NCI-H2227 treated with DMSO at 0.1 percent for 48 hours (cell line): ENCODE results near the gene GKAP1.
"Not testable (repeated sequence)": the region's sequence is repeated elsewhere in the genome, so short reads cannot be mapped to it uniquely, and the experiment has no call there.

Experiments
- DNase-seq: peaks from one replicate; lab custom pipeline; 2025; lab: John Stamatoyannopoulos, UW

Gene GKAP1

DNA sequence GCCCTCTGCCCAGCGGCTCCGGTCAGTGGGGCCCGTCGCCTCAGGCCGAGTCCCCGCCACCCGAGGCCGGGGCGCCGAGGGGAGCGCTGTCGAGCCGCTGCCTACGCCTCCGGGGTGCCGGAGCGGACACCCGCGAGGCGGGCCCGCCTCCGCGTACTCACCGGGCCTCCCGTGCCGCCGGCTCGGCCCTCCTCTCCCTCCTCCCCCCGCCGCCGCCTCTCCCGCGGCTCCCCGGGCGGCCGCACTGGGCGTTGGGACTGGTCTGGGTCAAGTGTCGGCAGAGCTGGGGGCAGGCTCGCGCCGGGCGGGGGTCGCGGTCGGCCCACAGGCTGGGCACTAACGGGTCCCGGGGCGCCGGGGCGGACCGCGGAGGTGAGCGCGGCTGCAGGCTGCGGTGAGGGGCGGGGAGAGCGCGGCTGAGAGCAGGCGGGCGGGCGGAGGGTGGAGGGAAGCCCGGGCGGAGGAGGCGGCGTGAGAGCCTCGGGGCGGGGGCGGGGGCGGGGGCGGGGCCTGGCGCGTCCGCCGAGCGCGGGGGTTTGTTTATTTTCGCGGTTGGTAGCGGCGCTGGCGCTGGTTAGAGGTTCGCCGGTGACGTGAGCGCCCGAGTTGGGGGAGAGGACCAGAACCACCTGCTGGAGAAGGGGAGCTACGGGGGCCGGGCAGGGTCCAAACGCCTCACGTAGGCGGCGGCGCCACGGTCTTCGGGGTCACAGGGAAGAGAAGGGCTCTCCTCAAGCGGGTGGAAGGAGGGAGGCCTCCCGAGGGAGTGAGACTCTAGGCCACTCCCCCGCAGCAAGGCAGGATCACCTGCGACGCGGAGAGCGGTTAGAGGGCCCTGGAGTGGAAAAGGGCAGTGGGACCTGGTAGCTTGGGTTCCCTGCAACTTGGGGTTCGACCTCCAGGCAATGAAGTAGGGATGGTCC, at the start of gene GKAP1:
Gene GKAP1 (minus strand): TSS at position 414 of the 923 bp plus-strand sequence. CDS start 11,252 bp downstream, outside the sequence.
- DNase-seq, result peak; percentile 54

DNA sequence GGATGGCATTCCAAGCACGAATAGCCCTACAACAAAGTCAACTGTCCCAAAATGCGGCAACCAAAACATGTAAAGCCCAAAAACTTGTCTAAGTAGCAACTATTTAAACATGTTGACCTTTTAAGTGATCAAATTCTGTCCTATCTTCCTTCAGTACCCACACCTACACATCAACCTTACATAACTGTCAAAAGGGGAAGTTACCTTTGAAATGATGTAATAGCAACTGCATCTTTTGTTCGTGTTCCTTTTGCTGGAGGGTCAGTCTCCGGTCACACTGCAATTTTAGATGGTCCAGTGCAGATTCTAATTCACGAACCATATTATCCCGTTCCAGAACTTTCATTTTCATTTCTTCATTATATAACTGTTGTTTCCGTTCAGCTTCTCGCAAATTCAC, 32.3 kb upstream of the GKAP1 start:
- DNase-seq, result not testable (repeated sequence)

DNA sequence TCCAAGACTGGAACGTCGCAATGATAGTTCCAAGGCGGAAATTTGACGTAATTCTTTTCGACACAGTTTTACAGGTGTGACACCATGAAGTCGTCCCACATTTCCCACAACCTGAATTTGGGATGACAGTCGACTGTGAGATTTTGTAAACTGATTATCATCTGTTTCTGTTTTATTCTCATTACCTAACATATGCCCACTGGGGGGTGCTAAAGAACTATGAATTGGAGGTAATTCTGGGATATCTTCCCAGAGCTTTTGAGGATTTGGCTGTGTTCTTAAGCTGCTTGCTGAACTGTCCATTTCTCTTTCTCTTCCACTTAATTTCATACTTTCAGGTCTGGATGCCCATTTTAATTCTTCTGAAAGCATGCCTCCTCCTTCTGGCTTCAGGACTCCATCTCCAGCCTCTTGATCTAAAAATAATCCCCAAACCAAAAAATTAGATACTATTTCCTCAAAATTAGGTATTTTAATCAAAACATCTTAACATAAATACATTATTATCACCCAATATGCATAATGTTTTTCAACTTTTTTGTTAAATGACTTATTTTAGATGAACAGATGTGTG, 19.6 kb upstream of the GKAP1 start:
- DNase-seq, result not testable (repeated sequence)

DNA sequence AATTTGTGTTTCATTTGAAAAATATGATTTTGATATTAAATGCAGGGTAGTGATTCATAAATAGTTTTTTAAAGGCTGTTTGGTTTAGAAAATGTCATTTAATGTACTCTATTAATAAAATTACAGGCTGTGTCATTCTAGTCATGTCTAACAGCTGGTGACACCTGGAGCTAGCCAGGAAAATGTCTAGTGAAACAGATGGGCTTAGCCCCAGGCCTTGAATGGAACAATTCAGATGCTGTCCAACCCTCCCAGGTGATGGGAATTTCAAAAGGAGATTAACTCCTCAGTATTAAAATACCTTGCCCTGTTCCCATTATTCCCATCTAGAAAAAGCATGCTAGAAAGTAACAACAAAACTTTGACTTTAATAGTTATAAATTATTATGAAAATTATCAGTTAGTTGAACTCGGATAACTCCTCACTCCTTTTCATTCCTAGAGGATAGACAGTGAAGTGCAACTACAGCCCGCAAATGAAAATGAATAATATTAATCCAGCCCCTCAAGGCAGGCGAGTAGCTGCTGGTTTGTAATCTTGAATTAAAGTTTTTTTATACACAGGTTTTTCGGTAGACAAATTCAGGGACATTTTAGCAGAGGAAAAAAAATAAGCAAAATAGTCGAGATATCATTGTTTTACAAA, 13.0 kb upstream of the GKAP1 start:
- not testable (repeated sequence) for DNase-seq

DNA sequence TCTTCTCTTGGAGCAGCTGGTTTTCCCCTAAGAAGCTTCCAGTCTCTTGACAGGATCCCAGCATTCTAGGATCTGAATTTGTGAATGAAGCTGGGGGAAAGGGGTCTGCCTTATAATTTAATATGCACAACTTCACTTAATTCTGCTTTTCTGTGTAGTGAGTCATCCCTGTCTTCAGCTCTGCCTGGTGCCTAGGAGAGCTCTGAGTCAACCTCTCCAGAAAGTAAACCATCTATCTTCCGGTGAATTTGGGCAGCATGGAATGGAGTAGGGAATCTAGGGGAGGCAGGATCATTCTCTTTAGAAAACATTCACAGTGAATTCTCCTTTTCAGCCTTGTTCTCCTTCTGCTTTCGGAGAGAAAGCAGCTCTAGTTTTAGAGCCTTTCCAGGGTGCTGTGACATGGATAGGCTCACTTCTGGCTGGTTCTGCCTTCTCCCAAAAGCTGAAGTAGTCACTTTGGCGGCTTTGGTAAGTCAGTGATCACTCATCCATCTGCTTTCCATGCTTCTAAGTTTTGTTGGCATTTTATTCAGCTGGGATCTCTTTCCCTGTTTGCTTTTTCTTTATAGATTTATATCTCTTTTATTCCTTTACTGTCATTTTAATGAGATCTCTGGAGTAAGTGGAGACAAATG, 7.5 kb upstream of the GKAP1 start:
- not testable (repeated sequence) for DNase-seq

DNA sequence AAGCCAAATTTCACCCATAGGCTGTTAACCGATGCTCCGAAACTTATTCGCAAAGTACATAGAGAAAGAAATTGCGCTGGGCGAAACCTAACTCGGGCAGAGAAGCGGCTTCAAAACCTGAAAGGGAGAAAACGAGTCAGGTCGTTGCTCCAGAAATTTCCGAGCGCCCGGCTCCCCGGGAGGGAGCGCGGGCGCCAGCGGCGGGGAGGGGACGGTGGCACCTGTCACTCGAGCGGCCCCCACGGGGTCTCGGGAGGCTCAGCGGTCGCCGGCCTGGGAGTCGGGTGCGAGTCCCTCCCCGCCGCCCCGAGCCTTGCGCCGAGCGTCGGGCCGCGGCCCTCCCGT, 586 bp downstream of the GKAP1 start:
- not testable (repeated sequence) for DNase-seq

DNA sequence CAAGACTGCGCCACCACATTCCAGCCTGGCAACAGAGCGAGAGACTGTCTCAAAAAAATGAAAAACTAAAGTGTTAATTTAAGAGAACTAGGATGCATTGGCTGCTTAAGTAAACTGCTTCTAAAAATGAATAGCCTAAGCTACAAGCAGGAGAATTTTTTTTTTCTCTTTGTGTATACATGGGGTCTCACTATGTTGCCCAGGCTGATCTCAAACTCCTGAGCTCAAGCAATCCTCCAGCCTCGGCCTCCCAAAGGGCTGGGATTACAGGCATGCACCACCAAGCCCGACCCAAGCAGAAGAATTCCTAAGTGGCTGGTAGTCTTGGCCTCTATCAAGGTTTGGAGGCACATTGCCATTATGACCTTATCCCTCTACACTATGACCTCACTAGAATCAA, 2.4 kb downstream of the GKAP1 start:
- DNase-seq, result not testable (repeated sequence)

DNA sequence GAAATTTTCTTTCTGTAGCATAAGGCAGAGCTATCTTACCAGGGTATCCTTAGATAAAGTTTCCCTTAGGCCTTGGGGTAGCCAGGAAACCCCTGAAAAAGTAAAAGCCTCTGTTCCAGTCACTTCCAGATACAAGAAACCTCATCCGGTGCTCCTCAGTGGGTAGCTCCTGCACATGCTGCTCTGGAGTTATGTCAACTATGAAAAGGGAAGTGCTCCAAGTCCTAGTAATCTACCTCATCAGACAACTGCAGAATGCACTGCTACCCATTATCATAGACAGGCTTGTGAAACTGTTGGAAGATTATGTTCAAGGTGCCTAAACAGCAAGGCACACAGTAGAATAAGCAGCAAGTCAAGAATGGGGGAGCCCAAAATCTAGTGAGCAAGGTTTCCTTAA, 8.4 kb downstream of the GKAP1 start:
- DNase-seq, result not testable (repeated sequence)

DNA sequence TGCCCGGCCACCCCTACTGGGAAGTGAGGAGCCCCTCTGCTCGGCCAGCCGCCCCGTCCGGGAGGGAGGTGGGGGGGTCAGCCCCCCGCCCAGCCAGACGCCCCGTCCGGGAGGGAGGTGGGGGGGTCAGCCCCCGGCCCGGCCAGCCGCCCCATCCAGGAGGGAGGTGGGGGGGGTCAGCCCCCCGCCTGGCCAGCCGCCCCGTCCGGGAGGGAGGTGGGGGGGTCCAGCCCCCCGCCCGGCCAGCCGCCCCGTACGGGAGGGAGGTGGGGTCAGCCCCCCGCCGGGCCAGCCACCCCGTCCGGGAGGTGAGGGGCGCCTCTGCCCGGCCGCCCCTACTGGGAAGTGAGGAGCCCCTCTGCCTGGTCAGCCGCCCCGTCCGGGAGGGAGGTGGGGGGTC, 13.1 kb downstream of the GKAP1 start:
- not testable (repeated sequence) for DNase-seq

DNA sequence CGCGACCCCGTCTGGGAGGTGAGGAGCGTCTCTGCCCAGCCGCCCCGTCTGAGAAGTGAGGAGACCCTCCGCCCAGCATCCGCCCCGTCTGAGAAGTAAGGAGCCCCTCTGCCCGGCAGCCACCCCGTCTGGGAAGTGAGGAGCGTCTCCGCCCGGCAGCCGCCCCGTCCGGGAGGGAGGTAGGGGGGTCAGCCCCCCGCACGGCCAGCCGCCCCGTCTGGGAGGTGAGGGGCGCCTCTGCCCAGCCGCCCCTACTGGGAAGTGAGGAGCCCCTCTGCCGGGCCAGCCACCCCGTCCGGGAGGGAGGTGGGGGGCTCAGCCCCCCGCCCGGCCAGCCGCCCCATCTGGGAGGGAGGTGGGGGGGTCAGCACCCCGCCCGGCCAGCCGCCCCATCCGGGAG, 13.6 kb downstream of the GKAP1 start:
- not testable (repeated sequence) for DNase-seq

DNA sequence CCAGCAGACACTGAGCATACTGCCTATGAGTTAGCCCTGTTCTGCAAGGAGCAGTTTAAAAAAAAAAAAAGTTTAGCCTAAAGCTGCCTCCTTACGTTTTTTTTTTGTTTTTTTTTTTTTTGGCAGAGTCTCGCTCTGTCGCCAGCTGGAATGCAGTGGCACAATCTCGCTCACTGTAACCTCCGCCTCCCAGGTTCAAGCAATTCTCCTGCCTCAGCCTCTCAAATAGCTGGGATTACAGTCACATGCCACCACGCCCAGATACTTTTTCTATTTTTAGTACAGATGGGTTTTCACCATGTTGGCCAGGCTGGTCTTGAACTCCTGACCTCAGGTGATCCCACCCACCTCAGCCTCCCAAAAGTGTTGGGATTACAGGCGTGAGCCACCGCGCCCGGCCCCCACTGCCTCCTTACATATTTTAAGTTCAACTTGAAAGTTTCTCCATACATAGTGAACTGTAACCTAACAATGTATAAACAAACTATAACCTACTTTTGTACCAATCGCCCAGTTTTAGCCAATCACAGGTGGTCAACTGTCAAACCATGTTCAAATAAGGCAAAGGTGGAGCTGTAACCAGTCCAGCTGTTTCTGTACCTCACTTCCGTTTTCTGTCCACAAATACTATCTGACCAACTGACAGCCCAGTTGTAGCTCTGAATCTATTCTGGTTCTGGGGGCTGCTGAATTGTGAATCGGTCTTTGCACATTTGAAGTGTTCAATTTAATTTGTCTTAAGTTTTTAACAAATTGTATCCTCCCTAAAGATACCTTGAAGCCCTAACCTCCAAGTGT, 17.1 kb downstream of the GKAP1 start:
- no peak for DNase-seq

DNA sequence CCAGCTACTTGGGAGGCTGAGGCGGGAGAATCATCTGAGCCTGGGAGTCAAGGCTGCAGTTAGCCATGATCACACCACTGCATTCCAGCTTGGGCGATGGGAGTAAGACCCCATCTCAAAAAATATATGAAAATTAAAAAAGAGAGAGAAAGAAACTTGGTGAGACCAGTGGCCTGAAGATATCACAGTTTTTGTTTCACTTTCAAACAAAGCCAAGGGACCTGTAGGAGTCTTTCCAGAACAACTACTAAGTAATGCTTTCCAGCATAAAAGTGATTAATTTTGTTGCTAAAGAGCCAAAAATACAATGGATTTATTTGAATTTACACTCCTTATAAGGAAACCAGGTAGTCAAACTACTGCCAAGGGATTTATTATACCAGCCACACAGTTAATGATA, 23.5 kb downstream of the GKAP1 start:
- DNase-seq, result no peak

DNA sequence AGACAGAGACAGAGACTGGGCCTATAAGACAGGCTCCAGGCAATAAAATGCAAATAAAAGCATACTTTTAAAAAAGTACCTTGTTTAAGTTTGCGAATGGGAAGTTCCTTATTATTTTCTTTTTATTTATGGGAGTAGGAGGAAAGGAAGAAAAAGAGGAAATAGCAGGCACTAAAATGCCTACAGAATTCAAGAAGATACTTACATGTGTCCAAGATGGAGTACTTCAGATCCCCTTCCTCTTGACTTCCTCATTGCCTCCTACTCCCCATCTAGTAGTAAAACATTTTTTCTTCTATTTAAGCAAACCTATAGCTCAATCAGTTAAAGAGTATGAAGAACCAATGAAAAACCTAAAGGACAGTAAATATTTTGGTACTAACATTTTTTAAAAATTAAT, 24.8 kb downstream of the GKAP1 start:
- DNase-seq, result no peak

DNA sequence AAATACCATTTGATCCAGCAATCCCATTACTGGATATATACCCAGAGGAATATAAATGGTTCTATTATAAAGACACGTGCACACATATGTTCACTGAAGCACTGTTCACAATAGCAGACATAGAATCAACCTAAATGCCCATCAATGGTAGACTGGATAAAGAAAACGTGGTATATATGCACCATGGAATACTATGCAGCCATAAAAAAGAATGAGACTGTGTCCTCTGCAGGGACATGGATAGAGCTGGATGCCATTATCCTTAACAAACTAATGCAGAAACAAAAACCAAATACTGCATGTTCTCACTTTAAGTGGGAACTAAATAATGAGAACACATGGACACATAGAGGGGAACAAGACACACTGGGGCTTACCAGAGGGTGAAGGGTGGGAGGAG, 39.4 kb downstream of the GKAP1 start:
- no peak for DNase-seq

DNA sequence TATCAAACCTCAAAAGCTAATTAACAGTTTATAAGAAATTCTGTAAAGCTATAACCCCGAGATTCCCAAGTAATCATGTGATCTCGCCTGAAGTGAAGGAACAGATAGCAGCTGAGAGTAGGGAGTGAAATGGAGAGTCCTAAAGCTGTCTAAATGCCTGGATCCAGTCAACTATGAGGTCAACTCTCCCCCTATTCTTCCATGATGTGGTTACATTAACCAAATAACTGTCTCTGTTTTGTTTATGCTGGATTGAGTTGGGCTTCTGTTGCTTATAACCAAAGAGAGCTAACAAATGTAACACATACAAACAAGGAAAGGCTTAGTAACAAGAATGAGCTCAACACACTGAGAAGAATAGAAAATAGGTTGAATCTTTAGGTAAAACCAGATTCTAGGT, 41.6 kb downstream of the GKAP1 start:
- DNase-seq, result no peak

DNA sequence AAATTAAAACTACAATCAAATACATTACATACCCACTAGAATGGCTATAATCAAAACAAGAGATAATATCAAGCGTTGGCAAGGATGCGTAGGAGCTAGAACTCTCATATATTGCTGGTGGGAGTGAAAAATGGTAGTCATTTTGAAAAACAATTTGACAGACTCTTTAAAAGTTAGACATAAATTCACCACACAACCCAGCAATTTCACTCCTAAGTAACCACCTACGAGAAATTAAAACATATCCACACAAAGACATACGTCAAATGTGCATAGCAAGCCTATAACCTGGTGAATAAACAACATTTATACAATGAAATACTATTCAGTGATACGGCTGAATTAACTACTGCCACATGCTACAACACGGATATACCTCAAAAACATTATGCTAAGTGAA, 44.7 kb downstream of the GKAP1 start:
- no peak for DNase-seq

DNA sequence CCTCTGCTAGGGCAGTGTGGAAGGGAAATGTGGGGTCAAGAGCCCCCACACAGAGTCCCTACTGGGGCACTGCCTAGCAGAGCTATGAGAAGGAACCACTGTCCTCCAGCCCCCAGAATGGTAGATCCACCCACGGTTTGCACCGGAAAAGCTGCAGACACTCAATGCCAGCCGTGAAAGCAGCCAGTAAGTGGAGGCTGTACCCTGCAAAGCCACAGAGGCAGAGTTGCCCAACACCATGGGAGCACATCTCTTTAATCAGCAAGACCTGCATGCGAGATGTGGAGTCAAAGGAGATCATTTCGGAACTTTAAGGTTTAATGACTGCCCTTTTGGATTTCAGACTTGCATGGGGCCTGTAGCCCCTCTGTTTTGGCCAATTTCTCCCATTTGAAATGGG, 52.2 kb downstream of the GKAP1 start:
- no peak for DNase-seq

DNA sequence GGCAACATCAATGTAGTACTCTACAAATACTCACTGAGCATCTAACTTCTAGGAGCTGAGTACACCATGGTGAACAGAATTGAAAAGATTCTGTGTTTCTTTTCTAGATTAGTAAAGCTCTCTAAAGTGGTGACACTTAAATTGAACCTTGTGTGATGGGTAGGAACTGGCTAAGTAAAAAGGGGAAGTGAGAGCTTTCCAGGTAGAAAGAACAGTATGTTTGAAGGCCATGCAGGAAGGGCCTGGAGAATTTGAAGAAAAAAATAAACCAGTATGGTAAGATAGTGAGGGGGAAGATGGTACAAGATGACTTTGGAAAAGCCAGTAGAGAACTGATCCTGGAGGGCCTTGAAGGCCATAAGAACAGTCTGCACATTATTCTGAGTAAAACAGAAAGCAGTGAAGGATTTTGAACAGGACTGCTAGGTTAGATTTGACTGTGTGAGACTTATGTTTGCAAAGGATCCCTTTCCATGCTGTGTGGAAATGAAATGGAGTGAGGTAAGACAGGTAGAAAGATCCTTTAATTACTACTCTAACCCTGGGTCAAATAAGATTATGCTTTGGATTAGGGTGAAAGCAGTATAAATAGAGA, 63.1 kb downstream of the GKAP1 start:
- no peak for DNase-seq

DNA sequence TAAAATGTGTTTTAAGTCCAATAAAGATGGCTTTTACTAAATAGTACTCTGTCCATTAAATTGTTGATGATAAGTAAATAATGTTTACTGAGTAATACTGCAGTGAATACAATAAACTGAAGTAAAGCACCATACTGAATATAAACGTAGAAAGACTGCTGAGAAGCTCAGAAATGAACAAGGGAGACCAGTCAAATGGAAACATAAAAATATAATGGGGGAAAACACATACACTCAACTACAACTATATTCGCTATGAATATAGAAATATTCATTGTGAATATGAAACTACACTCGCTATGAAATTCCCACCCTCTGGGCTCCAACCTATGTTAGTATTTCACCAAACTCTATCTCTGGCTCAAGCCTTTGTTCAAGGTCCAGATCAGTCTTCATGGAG, 67.9 kb downstream of the GKAP1 start:
- no peak for DNase-seq

DNA sequence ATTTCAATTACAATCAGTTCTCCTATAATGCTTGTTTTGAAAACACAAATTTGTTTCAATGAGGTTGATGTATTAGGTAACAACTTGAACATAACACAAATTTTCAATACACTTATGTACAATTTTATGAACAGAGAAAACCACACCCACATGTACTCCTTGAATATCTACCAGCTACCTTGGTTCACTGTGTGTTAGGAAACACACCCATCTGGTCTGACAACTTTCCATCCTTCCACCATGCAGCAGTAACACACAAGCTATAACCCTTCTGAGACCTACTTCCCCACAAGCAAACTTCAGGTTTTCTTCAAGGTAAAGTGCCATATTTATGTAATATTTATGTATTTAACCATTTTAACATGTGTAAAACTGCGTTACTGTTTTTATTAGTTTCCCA, 73.4 kb downstream of the GKAP1 start:
- no peak for DNase-seq

DNA sequence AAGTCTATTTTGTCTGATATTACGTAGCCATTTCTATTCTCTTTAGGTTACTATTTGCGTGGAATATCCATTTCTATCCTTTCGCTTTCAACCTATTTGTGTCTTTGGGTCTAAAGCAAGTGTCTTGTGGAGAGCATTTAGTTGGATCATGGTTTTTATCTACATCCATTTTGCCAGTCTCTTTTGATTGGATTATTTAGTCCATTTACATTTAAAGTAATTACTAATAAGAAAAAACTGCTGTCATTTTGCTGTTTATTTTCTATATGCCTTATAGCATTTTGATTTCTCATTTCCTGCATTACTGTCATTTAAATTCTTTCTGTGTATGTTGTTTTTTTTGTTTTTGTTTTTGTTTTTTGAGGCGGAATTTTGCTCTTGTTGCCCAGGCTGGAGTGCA, 83.8 kb downstream of the GKAP1 start:
- DNase-seq, result no peak
